ENCODE data around the gene BHMT2. TPM values are rescaled to one million over a fixed set of nuclear protein-coding genes. Genes with fewer than 3 reads are reported as not detected.

BHMT2 gene
- total and polyA plus RNA-seq, 2 of the 13 experiments (the other 11 are each of a cell fraction or from before 2014, with no cell fraction given), result 13.8 to 18.8 TPM

- TF ChIP-seq FIP1L1 (IDR thresholded peaks at IDR 0.05; ENCODE audit: borderline replicate concordance, insufficient read depth, low read depth, low read length), result no peak
- TF ChIP-seq ZNF572 (CRISPR knock-in tag; IDR thresholded peaks at IDR 0.05), result no peak
- TF ChIP-seq IRF2 (CRISPR knock-in tag; IDR thresholded peaks at IDR 0.05), result peak; percentile 78
- no peak for TF ChIP-seq ESRRA (CRISPR knock-in tag; IDR thresholded peaks at IDR 0.05; ENCODE audit: low read depth)
- TF ChIP-seq RNF2 (conservative IDR thresholded peaks at IDR 0.05; ENCODE audit: low read depth), result no peak
- no peak for TF ChIP-seq HIVEP1 (CRISPR knock-in tag; IDR thresholded peaks at IDR 0.05)
- peak; percentile 31; the same call in 1 of the 2 replicates for TF ChIP-seq ZGPAT (CRISPR knock-in tag; IDR thresholded peaks at IDR 0.05)
- peak; percentile 85 for TF ChIP-seq HMGXB3 (CRISPR knock-in tag; IDR thresholded peaks at IDR 0.05; ENCODE audit: borderline replicate concordance)
- TF ChIP-seq ZNF788 (CRISPR knock-in tag; IDR thresholded peaks at IDR 0.05; ENCODE audit: borderline replicate concordance), result no peak
- TF ChIP-seq SP5 (CRISPR knock-in tag; IDR thresholded peaks at IDR 0.05; ENCODE audit: borderline replicate concordance, low read depth), result peak; percentile 24; the same call in 1 of the 2 replicates
- TF ChIP-seq ZNF24 (IDR thresholded peaks at IDR 0.05), result no peak
- TF ChIP-seq ZNF230 (CRISPR knock-in tag; IDR thresholded peaks at IDR 0.05), result no peak
- TF ChIP-seq NR2F2 (IDR thresholded peaks at IDR 0.05; ENCODE audit: borderline replicate concordance, low read depth), result peak; percentile 87
- TF ChIP-seq NR2F6 (IDR thresholded peaks at IDR 0.05), result peak; percentile 83
- TF ChIP-seq NR2F6 (CRISPR knock-in tag; IDR thresholded peaks at IDR 0.05), result peak; percentile 78
- TF ChIP-seq ATF5 (CRISPR knock-in tag; IDR thresholded peaks at IDR 0.05; ENCODE audit: low read depth), result no peak
- peak; percentile 46; the same call in 1 of the 2 replicates for TF ChIP-seq ELF3 (CRISPR knock-in tag; IDR thresholded peaks at IDR 0.05)
- TF ChIP-seq SOX6 (IDR thresholded peaks at IDR 0.05), result no peak
- peak; percentile 28; the same call in 1 of the 2 replicates for TF ChIP-seq SOX6 (CRISPR knock-in tag; IDR thresholded peaks at IDR 0.05)
- TF ChIP-seq HOMEZ (CRISPR knock-in tag; IDR thresholded peaks at IDR 0.05; ENCODE audit: low read depth), result peak; percentile 60; the same call in 1 of the 2 replicates
- no peak for TF ChIP-seq TRIM24 (CRISPR knock-in tag; IDR thresholded peaks at IDR 0.05)
- peak; percentile 35; the same call in 1 of the 2 replicates for TF ChIP-seq TFAP4 (IDR thresholded peaks at IDR 0.05; ENCODE audit: borderline replicate concordance, low read depth)
These were observed 38.7 kb upstream of the BHMT2 start (continued) for GRCh38 chr5:79030663-79031484.
